Esophagus squamous epithelium (tissue), 5 donors: ENCODE measurements around the gene C10orf120. TPM values are rescaled to one million over a fixed set of nuclear protein-coding genes. Genes with fewer than 3 reads are reported as not detected.

Experiments used
- DNase-seq: peaks from one replicate; lab custom pipeline; 2025; lab: John Stamatoyannopoulos, UW
- H3K27ac ChIP-seq, 4 donors: fragments of 200-600 bp; sonication (generic); one replicate each; pipeline ENCODE4 v1.5.1; 2016 to 2019; ENCODE audit warnings: mild to moderate bottlenecking in 1 of 4
- H3K27me3 ChIP-seq, 4 donors: fragments of 200-600 bp; sonication (generic); 1 replicate in 3 of 4; 2 replicates in 1 of 4; pipeline versions ENCODE4 v1.5.1 to v1.6.0; 2017 to 2021; ENCODE audit warnings: antibody characterized with exemption in 1 of 4
- H3K36me3 ChIP-seq, 3 donors: fragments of 200-600 bp; sonication (generic); one replicate each; pipeline ENCODE4 v1.5.1; 2016 to 2019
- H3K4me1 ChIP-seq, 3 donors: fragments of 200-600 bp; sonication (generic); one replicate each; pipeline ENCODE4 v1.5.1; 2017 to 2019
- H3K4me3 ChIP-seq, 4 donors: fragments of 200-600 bp; sonication (generic); 1 replicate in 3 of 4; 2 replicates in 1 of 4; pipeline ENCODE4 v1.5.1; 2016 to 2019; ENCODE audit warnings: mild to moderate bottlenecking in 2 of 4, moderate library complexity in 1 of 4
- H3K9me3 ChIP-seq, 3 donors: fragments of 200-600 bp; sonication (generic); one replicate each; pipeline ENCODE4 v1.5.1; 2016 to 2019
- CTCF ChIP-seq, 6 experiments: fragments of 450-650 bp in 4 of 6; fragments of 200-600 bp in 2 of 6; sonication (generic) in 2 of 6; IDR thresholded peaks; one replicate each; pipeline ENCODE4 v1.5.1; 2016 to 2019; ENCODE audit warnings: antibody characterized with exemption in 6 of 6, mild to moderate bottlenecking in 4 of 6, moderate library complexity in 4 of 6
- POLR2A ChIP-seq, 4 donors: fragments of 450-650 bp; IDR thresholded peaks; one replicate each; pipeline ENCODE4 v1.6.1; 2017; ENCODE audit warnings: antibody characterized with exemption in 4 of 4, mild to moderate bottlenecking in 4 of 4, moderate library complexity in 3 of 4
- WGBS, 2 donors: methylation state at CpG; one replicate each; pipeline ENCODE4 v1.1.5; 2018; 5-methylcytosine and 5-hydroxymethylcytosine counted together
- intact Hi-C: fragments of 100-400 bp; cut with DNase I; formaldehyde crosslinking; loops from one replicate; pipeline ENCODE4 v1.15.0; 2022
- total RNA-seq, 4 donors: library from RNA; depleted of rRNA; stranded (reverse); fragments of >200 nt; gene quantifications; one replicate each; pipeline ENCODE4 v1.1.0, GENCODE V29; 2016
- donor health status: DM: yes; HTN: yes; CAD: no.

The C10orf120 gene
- not detected for total RNA-seq

- no peak for TF ChIP-seq CTCF (IDR thresholded peaks at IDR 0.05)
- TF ChIP-seq POLR2A (IDR thresholded peaks at IDR 0.05) = no peak
- Histone ChIP-seq H3K36me3 (no peaks in the 10 kb centered on the region), H3K4me3 (no peak within 1 kb of the TSS), H3K27me3 (peaks cover 0 to 13% (median 0%) of the 10 kb centered on the region in 4 donors), H3K9me3 (no peaks in the 10 kb centered on the region), H3K4me1 (no peaks in the 10 kb centered on the region), H3K27ac (no peak within 1 kb of the TSS)
- intact Hi-C loops = loop anchor here (10.0 kb wide), 1 partner anchor 425 kb away; the partner anchor contains the start of gene BTBD16
- DNase-seq = no peak
- 68 to 76% methylated on average over 5 of the region's 5 CpGs for WGBS, 2 donors
These were observed at the start of gene C10orf120 for GRCh38 chr10:122699796-122700455. C10orf120 (minus strand) TSS chr10:122699846; CDS start chr10:122699790, 56 bp downstream.

GRCh38 chr10:122748496-122748895, 48.9 kb upstream of the C10orf120 start:
- Histone ChIP-seq H3K36me3 (no peaks in the 10 kb centered on the region), H3K27ac (no peak overlapping the region), H3K4me3 (no peak overlapping the region), H3K4me1 (no peaks in the 10 kb centered on the region), H3K9me3 (no peaks in the 10 kb centered on the region), H3K27me3 (peaks cover 0 to 14% (median 0%) of the 10 kb centered on the region in 4 donors)
- no peak for TF ChIP-seq POLR2A (IDR thresholded peaks at IDR 0.05)
- TF ChIP-seq CTCF (IDR thresholded peaks at IDR 0.05) = no peak
- intact Hi-C loops = no loop called here
- DNase-seq = no peak
- 38 to 71% methylated on average over 1 to 2 of the region's 2 CpGs for WGBS, 2 donors

DNA sequence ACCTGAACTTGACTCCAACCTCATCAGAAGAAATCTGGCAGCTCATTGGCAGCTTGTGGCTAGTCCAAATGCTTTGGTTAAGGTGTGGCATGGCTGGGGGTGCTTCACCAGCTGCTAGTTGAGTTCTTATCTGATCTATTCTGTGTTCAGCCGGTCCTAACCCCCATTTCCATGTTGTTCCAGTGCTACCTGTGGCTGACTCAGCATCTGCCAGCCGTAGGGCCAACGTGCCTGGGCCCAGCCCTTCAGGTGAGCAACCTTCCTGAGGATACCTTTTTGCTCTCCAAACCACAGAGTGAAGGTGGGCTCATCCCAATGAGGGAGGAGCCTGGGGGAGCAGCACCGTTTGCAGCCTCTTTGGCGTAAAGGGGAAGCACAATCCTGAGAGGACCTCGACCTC, 46.8 kb upstream of the C10orf120 start:
- H3K36me3 ChIP-seq = no peaks in the 10 kb centered on the region
- no peak overlapping the region for H3K4me3 ChIP-seq
- WGBS, 2 donors = 35 to 48% methylated on average over 2 to 3 of the region's 6 CpGs
- H3K4me1 ChIP-seq = no peaks in the 10 kb centered on the region
- no peaks in the 10 kb centered on the region for H3K9me3 ChIP-seq
- H3K27me3 ChIP-seq = peaks cover 0 to 15% (median 0%) of the 10 kb centered on the region in 4 donors
- no peak for TF ChIP-seq CTCF (IDR thresholded peaks at IDR 0.05)
- no peak for TF ChIP-seq POLR2A (IDR thresholded peaks at IDR 0.05)
- no peak overlapping the region for H3K27ac ChIP-seq
- intact Hi-C loops = no loop called here
- no peak for DNase-seq

- Histone ChIP-seq H3K36me3 (no peaks in the 10 kb centered on the region), H3K27ac (no peak overlapping the region), H3K9me3 (no peaks in the 10 kb centered on the region), H3K27me3 (peaks cover 0 to 10% (median 0%) of the 10 kb centered on the region in 4 donors), H3K4me3 (no peak overlapping the region), H3K4me1 (no peaks in the 10 kb centered on the region)
- no peak for DNase-seq
- intact Hi-C loops = no loop called here
- 38 to 45% methylated on average over 1 to 2 of the region's 2 CpGs for WGBS, 2 donors
- TF ChIP-seq POLR2A (IDR thresholded peaks at IDR 0.05) (no peak), CTCF (IDR thresholded peaks at IDR 0.05) (no peak)
These were observed 44.6 kb upstream of the C10orf120 start for GRCh38 chr10:122744257-122744656.

- H3K36me3 ChIP-seq = no peaks in the 10 kb centered on the region
- H3K27ac ChIP-seq = no peak overlapping the region
- 89 to 94% methylated on average over 2 of the region's 2 CpGs for WGBS, 2 donors
- TF ChIP-seq CTCF (IDR thresholded peaks at IDR 0.05) (no peak), POLR2A (IDR thresholded peaks at IDR 0.05) (no peak)
- no peak for DNase-seq
- H3K9me3 ChIP-seq = no peaks in the 10 kb centered on the region
- H3K4me3 ChIP-seq = no peak overlapping the region
- H3K27me3 ChIP-seq = peaks cover 0 to 10% (median 0%) of the 10 kb centered on the region in 4 donors
- H3K4me1 ChIP-seq = no peaks in the 10 kb centered on the region
- intact Hi-C loops = no loop called here
These were observed 41.0 kb upstream of the C10orf120 start for GRCh38 chr10:122740640-122741039.
